Effector memory CD8-positive, alpha-beta T cell (primary cell): ENCODE results near the gene SRGAP1.
"Not testable (repeated sequence)": the region's sequence is repeated elsewhere in the genome, so short reads cannot be mapped to it uniquely, and the experiment has no call there.

ENCODE experiments used
- ATAC-seq: fragments of 150-1000 bp; cut with Tn5 transposase; replicated peaks from 2 replicates; pipeline ENCODE4 v1.10.0; 2021; ENCODE audit warnings: mild to moderate bottlenecking, moderate library complexity
- DNase-seq, 3 experiments: peaks; one replicate each; pipeline ENCODE4 v3.0.0; 2021
- H3K27ac Mint-ChIP-seq, 2 donors: one replicate each; pipeline ENCODE4 v1.8.0; 2022; ENCODE audit warnings: mild to moderate bottlenecking in 2 of 2, mixed read lengths in 2 of 2, moderate library complexity in 2 of 2
- H3K27me3 Mint-ChIP-seq, 2 donors: one replicate each; pipeline ENCODE4 v1.8.0; 2022; ENCODE audit warnings: mixed read lengths in 2 of 2
- H3K36me3 Mint-ChIP-seq: one replicate; pipeline ENCODE4 v1.8.0; 2022; ENCODE audit warnings: mild to moderate bottlenecking, moderate library complexity, mixed read lengths; ENCODE audit not compliant: insufficient read depth
- H3K4me1 Mint-ChIP-seq, 2 donors: one replicate each; pipeline ENCODE4 v1.8.0; 2022; ENCODE audit warnings: low read depth in 2 of 2, mixed read lengths in 2 of 2
- H3K4me3 Mint-ChIP-seq, 2 donors: one replicate each; pipeline ENCODE4 v1.8.0; 2022; ENCODE audit warnings: mild to moderate bottlenecking in 2 of 2, mixed read lengths in 2 of 2, moderate library complexity in 2 of 2
- H3K9me3 Mint-ChIP-seq, 2 donors: one replicate each; pipeline ENCODE4 v1.8.0; 2022; ENCODE audit warnings: mixed read lengths in 2 of 2

Gene SRGAP1

GRCh38 chr12:64189530-64189929 lies 345.0 kb downstream of the SRGAP1 start:
- DNase-seq (no peak), ATAC-seq (no peak)
- Mint-ChIP-seq H3K27me3 (no peaks in the 10 kb centered on the region), H3K27ac (peak overlapping the region in 1 of 2 donors; percentile 3), H3K36me3 (peaks cover 9% of the 10 kb centered on the region), H3K4me3 (no peak overlapping the region), H3K9me3 (no peaks in the 10 kb centered on the region), H3K4me1 (peaks cover 3 to 5% of the 10 kb centered on the region in 2 donors)

GRCh38 chr12:64190140-64190539 lies 345.6 kb downstream of the SRGAP1 start:
- Mint-ChIP-seq H3K36me3 (peaks cover 9% of the 10 kb centered on the region), H3K27ac (no peak overlapping the region)

GRCh38 chr12:64192644-64193444 lies 348.3 kb downstream of the SRGAP1 start:
- no peak overlapping the region for H3K4me3 Mint-ChIP-seq
- H3K27ac Mint-ChIP-seq = peak overlapping the region; percentile 51 to 69
- H3K36me3 Mint-ChIP-seq = peaks cover 9% of the 10 kb centered on the region
- no peak for ATAC-seq
- peaks cover 3 to 4% of the 10 kb centered on the region in 2 donors for H3K4me1 Mint-ChIP-seq
- no peaks in the 10 kb centered on the region for H3K9me3 Mint-ChIP-seq
- no peaks in the 10 kb centered on the region for H3K27me3 Mint-ChIP-seq
- no peak for DNase-seq

More at GRCh38 chr12:64190140-64190539, 345.6 kb downstream of the SRGAP1 start:
- Mint-ChIP-seq H3K9me3 (no peaks in the 10 kb centered on the region), H3K27me3 (no peaks in the 10 kb centered on the region), H3K4me1 (peaks cover 3 to 5% of the 10 kb centered on the region in 2 donors), H3K4me3 (no peak overlapping the region)
- DNase-seq (no peak), ATAC-seq (no peak)

- Mint-ChIP-seq H3K4me1 (peaks cover 3 to 4% of the 10 kb centered on the region in 2 donors), H3K27ac (no peak overlapping the region), H3K4me3 (no peak overlapping the region), H3K36me3 (peaks cover 9% of the 10 kb centered on the region), H3K27me3 (no peaks in the 10 kb centered on the region), H3K9me3 (no peaks in the 10 kb centered on the region)
- no peak for ATAC-seq
- no peak for DNase-seq
Observed at GRCh38 chr12:64193931-64194330, 349.4 kb downstream of the SRGAP1 start.

- Mint-ChIP-seq H3K4me1 (peaks cover 3 to 4% of the 10 kb centered on the region in 2 donors), H3K4me3 (no peak overlapping the region), H3K27me3 (no peaks in the 10 kb centered on the region), H3K9me3 (no peaks in the 10 kb centered on the region), H3K36me3 (peaks cover 9% of the 10 kb centered on the region), H3K27ac (no peak overlapping the region)
- DNase-seq (no peak), ATAC-seq (no peak)
Observed at GRCh38 chr12:64194333-64195149, 350.0 kb downstream of the SRGAP1 start.

- not testable (repeated sequence) for H3K4me3 Mint-ChIP-seq, H3K4me1 Mint-ChIP-seq, H3K27me3 Mint-ChIP-seq, DNase-seq, ATAC-seq, H3K9me3 Mint-ChIP-seq, H3K36me3 Mint-ChIP-seq, H3K27ac Mint-ChIP-seq
Observed at GRCh38 chr12:64195841-64196240, 351.3 kb downstream of the SRGAP1 start.

GRCh38 chr12:64203036-64203435 lies 358.5 kb downstream of the SRGAP1 start:
- H3K27ac Mint-ChIP-seq = no peak overlapping the region
- no peaks in the 10 kb centered on the region for H3K9me3 Mint-ChIP-seq
- DNase-seq (no peak), ATAC-seq (no peak)
- no peak overlapping the region for H3K4me3 Mint-ChIP-seq
- no peaks in the 10 kb centered on the region for H3K27me3 Mint-ChIP-seq
- H3K36me3 Mint-ChIP-seq = peaks cover 4% of the 10 kb centered on the region
- H3K4me1 Mint-ChIP-seq = no peaks in the 10 kb centered on the region

- H3K27me3 Mint-ChIP-seq = no peaks in the 10 kb centered on the region
- H3K27ac Mint-ChIP-seq = no peak overlapping the region
- H3K36me3 Mint-ChIP-seq = peaks cover 4% of the 10 kb centered on the region
- no peak overlapping the region for H3K4me3 Mint-ChIP-seq
- ATAC-seq (no peak), DNase-seq (no peak)
- H3K4me1 Mint-ChIP-seq = no peaks in the 10 kb centered on the region
- H3K9me3 Mint-ChIP-seq = no peaks in the 10 kb centered on the region
Observed at GRCh38 chr12:64203775-64204174, 359.3 kb downstream of the SRGAP1 start.

GRCh38 chr12:64205542-64205941 lies 361.0 kb downstream of the SRGAP1 start:
- Mint-ChIP-seq H3K4me3 (no peak overlapping the region), H3K9me3 (no peaks in the 10 kb centered on the region), H3K36me3 (peaks cover 4% of the 10 kb centered on the region), H3K27ac (no peak overlapping the region), H3K4me1 (no peaks in the 10 kb centered on the region), H3K27me3 (no peaks in the 10 kb centered on the region)
- ATAC-seq (no peak), DNase-seq (no peak)

- Mint-ChIP-seq H3K4me1 (no peaks in the 10 kb centered on the region), H3K36me3 (peaks cover 13% of the 10 kb centered on the region), H3K9me3 (no peaks in the 10 kb centered on the region), H3K27me3 (no peaks in the 10 kb centered on the region), H3K4me3 (no peak overlapping the region), H3K27ac (no peak overlapping the region)
- no peak for ATAC-seq
- no peak for DNase-seq
Observed at GRCh38 chr12:64207453-64207852, 363.0 kb downstream of the SRGAP1 start.
